GM21529 (cell line): ENCODE results near the gene SEZ6L2.
A peak's percentile ranks its signal among the peaks of the same experiment; 100 is the strongest.
"Not testable (repeated sequence)": the region's sequence is repeated elsewhere in the genome, so short reads cannot be mapped to it uniquely, and the experiment has no call there.

Experiments
- ATAC-seq: cut with Tn5 transposase; IDR thresholded peaks from one replicate; pipeline ENCODE4 v1.9.1; 2021; ENCODE audit not compliant: unreplicated experiment

The SEZ6L2 gene

GRCh38 chr16:29858149-29858849 is 41.1 kb downstream of the SEZ6L2 start:
- ATAC-seq, result no peak

GRCh38 chr16:29857133-29857760 is 42.1 kb downstream of the SEZ6L2 start:
- no peak for ATAC-seq

- no peak for ATAC-seq
These were observed 44.7 kb downstream of the SEZ6L2 start for GRCh38 chr16:29854520-29855100.

DNA sequence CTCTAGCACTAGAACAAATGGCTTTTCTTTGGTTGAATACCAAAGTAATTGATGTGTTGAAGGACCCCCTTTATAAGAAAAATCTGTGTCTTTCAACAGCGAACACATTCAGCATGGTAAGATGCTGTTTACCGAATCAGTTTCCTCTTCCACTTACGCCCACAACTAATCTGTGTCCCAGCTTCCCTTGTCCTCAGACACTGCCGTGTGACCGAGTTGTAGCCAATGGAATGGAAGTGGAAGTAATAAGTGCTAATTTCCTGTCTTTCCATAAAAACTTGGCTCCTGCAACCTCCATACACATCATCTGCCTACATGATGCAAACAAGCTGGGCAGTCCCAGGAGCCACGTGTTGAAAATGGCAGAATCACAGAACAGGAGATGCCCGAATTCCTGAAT is 46.7 kb downstream of the SEZ6L2 start:
- ATAC-seq, result no peak

- no peak for ATAC-seq
These were observed 48.4 kb downstream of the SEZ6L2 start for GRCh38 chr16:29850998-29851397.

DNA sequence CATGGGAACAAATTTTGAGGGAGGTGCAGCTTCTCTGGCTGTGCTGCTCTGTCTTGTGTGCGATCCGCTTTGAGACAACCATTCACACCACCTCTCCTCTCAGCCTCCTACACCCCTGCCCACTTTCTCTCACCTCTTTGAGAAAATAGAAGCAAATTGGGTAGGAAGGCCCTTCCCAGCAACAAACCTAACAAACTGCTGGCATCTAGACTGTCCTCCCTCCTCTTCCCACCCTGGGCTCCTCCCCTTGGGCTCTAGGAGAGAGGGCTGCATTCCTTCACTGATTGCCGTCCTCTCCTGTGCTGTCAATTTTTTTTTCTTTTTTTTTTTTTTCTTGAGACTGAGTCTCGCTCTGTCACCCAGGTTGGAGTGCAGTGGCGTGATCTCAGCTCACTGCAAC is 49.8 kb downstream of the SEZ6L2 start:
- ATAC-seq, result no peak

DNA sequence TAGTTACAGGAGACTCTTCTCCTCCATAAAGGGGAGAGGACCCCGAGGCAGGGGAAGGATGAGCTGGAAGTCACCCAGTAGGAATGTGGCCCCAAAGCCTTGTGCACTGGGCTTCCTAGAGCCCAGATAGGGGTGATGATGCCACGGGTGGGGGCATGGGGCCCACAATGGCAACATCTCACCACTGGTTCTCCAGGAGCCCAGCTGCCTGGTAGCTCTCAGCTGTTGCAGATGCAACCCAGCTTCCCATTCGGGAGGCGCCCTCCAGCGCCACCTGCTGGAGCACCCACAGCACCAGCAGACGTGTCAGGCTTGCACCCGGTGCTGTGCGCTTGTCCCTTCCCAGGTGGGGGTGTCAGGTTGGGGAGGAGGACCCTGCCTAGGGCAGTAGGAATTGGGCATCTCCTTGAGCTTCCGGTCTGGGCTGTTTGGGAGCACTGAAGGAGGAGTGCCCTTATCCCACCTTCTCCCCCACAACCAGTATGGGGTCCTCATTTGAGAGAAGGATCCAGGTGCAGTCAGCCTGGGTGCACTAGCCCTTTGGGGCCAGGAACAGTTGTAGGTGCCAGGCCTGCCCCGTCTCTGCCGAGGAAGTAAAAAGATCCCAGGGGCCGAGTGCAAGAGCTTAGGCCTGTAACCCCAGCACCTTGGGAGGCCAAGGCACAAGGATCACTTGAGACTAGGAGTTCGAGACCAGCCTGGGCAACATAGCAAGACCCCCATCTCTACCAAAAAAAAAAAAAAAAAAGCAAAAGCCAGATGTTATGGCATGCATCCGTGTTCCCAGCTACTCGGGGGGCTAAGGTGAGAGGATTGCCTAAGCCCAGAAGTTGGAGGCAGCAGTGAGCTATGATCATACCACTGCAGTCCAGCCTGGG is 50.7 kb downstream of the SEZ6L2 start:
- ATAC-seq, result peak; percentile 45

DNA sequence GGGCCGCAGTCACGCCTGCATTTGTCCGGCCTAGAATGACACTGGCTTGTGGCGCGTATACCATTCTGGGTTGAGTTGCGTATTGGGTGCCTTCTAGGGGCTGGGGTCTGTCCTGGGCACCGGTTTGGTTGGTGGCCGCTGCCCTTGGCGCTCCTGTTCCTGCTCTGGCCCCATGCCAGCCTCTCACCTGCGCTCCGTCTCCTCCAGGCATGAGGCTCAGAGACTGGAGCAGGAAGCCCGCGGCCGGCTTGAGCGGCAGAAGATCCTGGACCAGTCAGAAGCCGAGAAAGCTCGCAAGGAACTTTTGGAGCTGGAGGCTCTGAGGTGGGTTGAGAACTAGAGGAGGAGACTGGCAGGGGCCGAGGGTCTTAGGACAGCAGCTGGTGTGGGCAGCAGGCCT is 53.7 kb downstream of the SEZ6L2 start:
- no peak for ATAC-seq

DNA sequence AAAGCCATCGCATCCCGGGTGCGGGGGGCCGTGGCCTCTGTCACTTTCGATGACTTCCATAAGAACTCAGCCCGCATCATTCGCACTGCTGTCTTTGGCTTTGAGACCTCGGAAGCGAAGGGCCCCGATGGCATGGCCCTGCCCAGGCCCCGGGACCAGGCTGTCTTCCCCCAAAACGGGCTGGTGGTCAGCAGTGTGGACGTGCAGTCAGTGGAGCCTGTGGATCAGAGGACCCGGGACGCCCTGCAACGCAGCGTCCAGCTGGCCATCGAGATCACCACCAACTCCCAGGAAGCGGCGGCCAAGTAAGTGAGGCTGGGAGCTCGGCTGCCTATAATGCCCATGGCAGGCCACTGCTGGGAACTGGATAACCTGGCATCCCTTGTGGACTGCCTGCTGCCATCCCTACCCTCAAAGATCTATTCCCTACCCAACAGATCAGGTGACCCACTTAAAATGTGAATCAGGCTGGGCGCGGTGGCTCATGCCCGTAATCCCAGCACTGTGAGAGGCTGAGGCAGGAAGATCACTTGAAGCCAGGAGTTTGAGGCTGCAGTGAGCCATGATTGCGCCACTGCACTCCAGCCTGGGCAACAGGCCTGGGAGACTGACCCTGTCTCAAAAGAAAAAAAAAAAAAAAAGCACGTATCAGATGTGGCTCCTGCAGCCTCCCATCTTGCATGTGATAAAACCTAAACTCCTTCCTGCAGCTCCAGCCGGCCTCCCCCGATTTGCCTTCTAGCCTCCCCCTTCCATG is 54.6 kb downstream of the SEZ6L2 start:
- no peak for ATAC-seq

DNA sequence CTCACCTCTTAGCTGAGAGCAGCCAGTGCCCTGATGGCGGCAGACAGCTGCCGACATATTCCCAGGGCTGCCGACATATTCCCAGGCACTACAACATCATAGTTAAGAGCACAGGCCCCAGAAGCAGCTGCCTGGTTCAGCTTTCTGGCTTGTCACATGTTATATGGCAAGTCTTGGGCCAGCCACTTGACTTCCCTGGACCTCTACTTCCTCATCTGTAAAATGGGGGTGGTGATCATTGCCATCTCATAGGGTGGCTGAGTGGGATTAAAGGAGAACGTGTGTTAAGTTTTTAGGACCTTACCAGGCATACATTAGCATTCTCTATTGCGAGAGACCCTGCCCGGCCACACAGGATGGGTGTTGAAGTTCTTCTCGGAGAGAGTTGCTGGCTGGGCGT is 55.4 kb downstream of the SEZ6L2 start:
- no peak for ATAC-seq

DNA sequence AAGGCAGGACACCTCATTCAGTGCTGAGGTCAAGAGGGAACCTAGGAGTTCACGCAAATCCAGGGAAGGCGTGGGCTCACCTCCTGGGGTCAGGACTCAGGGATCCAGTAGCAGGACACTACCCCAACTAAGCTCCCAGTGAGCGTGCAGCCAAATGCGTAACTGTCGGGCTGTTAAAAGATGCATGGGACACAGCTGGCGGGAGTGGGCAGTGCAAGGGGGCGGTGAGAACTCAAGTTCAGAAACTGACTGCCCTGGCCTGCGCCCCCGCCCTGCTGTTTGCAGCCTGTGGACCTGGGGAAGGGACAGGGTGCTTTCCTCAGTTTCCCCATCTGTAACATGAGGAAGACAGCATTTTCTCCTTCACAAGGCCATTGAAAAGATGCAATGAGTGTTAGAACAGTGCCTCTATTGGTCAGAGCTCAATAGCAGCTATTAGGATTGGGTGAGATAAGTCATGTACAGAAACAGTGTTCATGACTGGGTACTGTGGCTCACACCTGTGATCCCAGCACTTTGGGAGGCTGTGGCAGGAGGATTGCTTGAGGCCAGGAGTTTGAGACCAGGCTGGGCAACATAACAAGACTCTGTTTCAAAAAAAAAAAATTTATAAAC is 56.5 kb downstream of the SEZ6L2 start:
- no peak for ATAC-seq

DNA sequence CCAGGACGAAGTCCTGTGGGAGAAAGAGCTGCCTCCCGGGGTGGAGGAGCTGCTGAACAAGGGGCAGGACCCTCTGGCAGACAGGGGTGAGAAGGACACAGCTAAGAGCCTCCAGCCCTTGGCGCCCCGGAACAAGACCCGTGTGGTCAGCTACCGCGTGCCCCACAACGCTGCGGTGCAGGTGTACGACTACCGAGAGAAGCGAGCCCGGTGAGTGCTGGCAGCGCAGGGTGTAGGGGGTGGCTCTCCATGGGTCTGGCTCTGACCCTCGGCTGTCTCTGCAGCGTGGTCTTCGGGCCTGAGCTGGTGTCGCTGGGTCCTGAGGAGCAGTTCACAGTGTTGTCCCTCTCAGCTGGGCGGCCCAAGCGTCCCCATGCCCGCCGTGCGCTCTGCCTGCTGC is 57.7 kb downstream of the SEZ6L2 start:
- ATAC-seq, result no peak

- ATAC-seq, result no peak
These were observed 59.1 kb downstream of the SEZ6L2 start for GRCh38 chr16:29840240-29840639.

GRCh38 chr16:29839822-29840221 is 59.5 kb downstream of the SEZ6L2 start:
- no peak for ATAC-seq

GRCh38 chr16:29837841-29838240 is 61.5 kb downstream of the SEZ6L2 start:
- ATAC-seq, result no peak

- ATAC-seq, result no peak
These were observed 62.7 kb downstream of the SEZ6L2 start for GRCh38 chr16:29836623-29837022.

DNA sequence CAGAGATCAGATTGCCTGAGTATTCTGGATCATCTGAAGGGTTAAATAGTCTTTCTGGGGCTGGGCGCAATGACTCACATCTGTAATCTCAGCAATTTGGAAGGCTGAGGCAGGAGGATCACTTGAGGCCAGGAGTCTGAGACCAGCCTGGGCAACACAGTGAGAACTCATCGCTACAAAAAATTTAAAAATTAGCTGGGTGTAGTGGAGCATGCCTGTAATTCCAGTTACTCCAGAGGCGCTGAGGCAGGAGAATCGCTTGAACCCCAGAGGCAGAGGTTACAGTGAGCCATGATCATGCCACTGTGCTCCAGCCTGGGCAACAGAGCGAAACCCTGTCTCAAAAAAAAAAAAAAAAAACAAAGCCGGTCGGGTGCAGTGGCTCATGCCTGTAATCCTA is 63.4 kb downstream of the SEZ6L2 start:
- no peak for ATAC-seq

DNA sequence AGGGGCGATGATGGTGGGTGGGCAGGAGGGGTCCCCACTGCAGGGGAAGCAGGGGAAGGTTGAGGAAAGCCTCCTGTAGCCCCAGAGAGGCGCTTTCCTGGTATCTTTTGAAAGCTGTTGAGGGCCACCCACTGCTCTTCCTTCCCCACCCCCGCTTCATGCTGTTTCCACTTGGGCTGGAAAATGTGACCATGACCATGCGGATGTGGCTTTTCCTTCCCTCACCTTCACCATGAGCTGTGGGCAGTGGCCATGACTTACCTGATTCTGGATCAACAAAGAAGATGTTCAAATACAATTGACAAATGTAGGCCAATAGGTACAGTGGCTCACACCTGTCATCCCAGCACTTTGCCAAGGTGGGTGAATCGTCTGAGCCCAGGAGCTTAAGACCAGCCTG is 65.3 kb downstream of the SEZ6L2 start:
- no peak for ATAC-seq

GRCh38 chr16:29833219-29833618 is 66.1 kb downstream of the SEZ6L2 start:
- not testable (repeated sequence) for ATAC-seq

DNA sequence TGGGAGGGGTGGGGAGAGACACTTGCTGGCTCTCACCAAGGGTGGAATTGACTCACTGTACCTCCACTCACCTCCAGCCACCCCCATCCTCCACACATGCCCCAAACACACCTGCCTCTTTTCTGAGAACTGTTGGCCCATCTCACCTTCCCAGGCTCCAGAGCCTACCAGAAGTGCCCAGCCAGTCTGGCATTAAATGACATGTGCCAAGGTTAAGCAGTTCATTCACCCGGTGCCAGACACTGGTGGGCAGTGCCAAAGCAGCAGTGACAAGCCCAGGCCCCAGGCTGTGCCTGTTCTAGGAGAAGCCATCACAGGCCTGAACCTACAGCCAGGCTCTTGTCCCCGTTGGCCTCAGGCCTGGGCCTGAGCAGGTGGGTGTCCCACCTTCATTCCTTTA is 67.9 kb downstream of the SEZ6L2 start:
- ATAC-seq, result no peak
